D721Med (cell line): ENCODE measurements around the gene CTU2.

Experiments used
- DNase-seq: peaks from one replicate; pipeline ENCODE4 v3.0.0; 2011; ENCODE audit warnings: low spot score; ENCODE audit not compliant: insufficient read length
- FAIRE-seq: peaks from 2 replicates; lab custom pipeline; 2011; peaks lifted over from hg19 to GRCh38; lab: Jason Lieb, UNC
- TF ChIP-seq, protein P1 (sequence below): IDR thresholded peaks from 2 replicates; pipeline ENCODE4 v1.5.1; 2012; ENCODE audit warnings: mild to moderate bottlenecking, control low read depth; ENCODE audit not compliant: insufficient read depth; ENCODE audit errors: missing control alignments

Gene CTU2

DNA sequence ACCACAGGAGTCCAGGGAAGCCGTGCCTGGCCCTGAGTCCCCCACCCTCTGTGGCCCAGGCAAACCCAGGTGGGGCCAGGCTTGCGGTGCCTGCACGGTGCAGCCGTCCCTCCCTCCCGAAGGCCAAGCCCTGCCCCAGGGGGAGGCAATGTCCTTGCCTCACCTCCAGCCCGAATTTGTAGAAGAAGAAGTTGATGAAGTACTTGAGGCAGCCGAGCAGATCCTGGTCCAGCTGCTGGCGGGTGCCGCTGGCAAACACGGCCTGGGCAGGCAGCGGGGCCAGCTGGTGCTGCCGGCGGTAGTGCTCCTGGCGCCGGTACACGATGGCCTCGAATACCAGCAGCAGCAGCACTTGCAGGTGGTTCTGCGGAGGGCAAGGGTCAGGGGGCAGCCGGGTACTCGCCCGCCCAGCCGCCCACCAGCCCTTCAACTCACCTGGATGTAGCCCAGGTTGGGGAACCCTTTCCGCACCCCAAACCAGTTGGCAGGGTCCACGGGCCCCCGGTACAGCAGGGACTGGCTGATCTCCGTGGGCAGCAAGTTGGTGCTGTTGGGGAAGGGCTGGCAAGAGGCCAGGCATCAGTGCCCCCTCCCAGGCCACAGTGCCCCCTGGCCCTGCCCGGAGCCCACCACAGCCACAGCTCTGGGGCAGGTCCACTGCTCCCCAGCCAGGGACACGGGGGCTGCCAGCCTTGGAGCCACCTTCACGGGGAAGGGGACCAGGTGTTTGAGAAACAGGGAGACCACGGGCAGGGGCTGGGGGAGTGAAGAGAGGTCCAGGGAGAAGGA, 26.1 kb downstream of the CTU2 start:
- DNase-seq (no peak), FAIRE-seq (no peak)
- TF ChIP-seq, protein P1, sequence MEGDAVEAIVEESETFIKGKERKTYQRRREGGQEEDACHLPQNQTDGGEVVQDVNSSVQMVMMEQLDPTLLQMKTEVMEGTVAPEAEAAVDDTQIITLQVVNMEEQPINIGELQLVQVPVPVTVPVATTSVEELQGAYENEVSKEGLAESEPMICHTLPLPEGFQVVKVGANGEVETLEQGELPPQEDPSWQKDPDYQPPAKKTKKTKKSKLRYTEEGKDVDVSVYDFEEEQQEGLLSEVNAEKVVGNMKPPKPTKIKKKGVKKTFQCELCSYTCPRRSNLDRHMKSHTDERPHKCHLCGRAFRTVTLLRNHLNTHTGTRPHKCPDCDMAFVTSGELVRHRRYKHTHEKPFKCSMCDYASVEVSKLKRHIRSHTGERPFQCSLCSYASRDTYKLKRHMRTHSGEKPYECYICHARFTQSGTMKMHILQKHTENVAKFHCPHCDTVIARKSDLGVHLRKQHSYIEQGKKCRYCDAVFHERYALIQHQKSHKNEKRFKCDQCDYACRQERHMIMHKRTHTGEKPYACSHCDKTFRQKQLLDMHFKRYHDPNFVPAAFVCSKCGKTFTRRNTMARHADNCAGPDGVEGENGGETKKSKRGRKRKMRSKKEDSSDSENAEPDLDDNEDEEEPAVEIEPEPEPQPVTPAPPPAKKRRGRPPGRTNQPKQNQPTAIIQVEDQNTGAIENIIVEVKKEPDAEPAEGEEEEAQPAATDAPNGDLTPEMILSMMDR, result no peak

DNA sequence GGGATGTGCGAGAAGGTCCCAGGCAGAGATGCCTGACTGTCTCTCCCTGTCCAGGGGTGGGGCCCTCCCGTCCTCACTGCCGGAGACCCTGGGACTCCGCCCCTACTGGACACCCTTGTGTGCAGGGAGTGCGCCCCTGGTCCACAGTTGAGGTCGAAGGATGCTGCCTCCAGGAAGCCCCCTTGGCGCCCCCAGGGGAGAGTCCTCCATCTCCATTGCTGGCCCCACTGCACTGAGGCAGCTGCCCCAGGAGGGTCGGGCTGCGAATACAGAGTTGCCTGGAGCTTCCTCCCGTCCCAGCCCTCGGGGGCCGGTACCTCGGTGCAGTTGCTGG, 26.6 kb downstream of the CTU2 start:
- no peak for FAIRE-seq
- TF ChIP-seq, protein P1, result no peak

DNA sequence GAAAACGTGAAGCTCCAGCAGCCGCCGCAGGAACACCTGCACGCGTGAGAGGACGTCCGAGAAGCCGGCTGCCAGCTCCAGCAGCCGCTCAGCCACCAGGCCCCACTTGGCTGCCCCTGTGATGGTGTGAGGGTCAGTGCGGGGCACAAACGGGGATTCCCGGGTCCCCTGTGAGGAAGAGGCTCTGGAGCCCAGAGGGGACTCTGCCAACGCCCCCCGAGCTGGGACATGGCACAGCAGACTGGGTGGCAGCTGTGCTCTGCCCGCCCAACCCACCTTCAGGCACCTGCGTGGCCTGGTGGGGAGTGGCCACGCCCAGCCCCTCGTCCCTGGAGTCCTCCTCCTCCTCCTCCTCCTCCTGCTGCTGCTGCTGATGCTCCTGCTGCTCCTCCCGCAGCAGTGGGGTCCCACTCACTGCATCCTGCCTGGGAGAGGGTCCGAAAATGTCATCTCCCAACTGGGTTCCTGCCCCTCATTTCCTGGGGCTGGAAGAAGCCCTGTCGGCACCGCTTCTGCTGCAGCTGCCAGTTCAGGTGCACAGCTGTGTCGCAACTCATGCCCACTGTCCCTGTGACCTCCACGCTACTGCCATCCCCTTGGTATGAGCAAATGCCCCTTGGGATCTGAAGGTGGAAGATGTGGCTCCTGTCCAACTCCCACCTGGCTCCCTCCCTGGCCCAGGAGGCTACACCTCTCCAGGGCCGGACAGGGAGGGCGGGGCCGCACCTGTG, 27.5 kb downstream of the CTU2 start:
- TF ChIP-seq, protein P1, result no peak
- no peak for FAIRE-seq
- no peak for DNase-seq

More for the DNA sequence above, 26.6 kb downstream of the CTU2 start:
- DNase-seq, result no peak

DNA sequence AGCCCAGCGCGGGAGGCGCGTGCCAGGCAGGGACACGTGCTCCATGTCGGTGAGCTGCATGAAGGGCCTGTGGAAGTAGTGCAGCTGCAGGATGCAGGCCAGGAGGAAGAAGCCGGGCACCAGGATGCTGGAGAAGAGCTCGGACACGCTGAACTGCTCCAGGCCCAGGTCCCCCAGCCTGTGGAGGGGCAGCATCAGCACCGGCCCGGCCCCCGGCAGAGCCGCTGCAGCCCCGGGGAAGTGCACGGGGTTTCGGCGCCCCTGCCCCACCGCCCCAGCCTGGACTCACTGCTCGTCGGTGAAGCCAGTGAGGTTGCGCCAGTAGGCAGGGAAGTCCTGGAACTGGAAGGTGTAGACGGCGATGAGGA, 28.0 kb downstream of the CTU2 start:
- no peak for DNase-seq
- FAIRE-seq, result no peak
- TF ChIP-seq, protein P1, result no peak

DNA sequence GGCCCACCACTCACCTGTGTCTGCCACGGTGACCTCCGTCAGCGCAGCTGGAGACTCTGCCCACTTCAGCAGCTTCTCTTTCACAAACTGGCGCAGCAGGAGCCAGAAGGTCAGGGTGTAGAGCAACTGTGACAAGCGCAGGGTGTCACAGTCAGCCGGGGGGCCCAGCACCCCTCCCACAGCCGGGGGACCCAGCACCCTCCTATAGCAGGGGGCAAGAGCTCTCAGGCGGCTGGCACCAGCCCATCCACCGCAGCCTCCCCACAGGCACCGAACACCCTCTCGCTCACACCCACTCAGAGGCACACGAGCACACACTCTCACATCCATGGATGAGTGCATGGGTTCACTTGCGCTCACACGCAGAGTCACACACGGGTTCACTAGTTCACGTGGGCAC, 28.8 kb downstream of the CTU2 start:
- FAIRE-seq, result no peak

DNA sequence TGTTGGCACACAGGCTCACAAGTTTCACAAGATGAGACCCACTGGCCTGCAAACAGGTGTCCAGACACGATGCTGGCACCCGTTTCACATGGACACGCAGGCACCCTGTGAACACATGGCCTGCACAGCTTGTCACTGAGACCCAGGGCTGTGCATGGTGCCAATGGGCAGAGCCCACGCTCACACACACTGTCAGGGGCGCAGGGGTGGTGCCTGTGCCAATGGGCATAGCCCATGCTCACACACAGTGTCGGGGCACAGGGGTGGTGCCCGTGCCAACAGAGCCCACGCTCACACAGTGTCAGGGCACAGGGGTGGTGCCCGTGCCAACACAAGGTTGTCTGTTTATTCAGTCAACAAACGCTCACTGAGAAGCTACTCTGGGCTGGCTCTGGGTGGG, 29.3 kb downstream of the CTU2 start:
- DNase-seq (no peak), FAIRE-seq (no peak)
- TF ChIP-seq, protein P1, result no peak

More for the DNA sequence above, 28.8 kb downstream of the CTU2 start:
- DNase-seq, result no peak
- TF ChIP-seq, protein P1, result no peak

DNA sequence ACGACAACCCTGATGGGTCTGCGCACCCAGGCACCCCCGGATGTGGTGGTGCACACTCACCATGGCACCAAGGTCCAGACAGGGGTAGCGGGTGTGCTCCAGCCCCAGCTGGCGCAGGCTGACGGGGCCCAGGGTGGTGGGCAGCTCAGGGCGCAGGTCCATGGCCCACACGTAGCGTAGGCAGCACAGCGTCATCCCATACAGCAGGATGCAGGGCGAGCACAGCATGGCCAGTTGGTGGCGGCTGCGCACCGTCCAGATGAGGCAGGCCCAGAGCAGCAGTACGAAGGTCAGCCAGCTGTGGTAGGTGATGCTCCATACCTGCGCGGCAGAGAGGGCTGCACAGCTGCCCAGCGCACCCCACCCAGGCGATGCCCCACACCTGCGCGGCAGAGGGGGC, 29.8 kb downstream of the CTU2 start:
- no peak for FAIRE-seq
- TF ChIP-seq, protein P1, result no peak
- DNase-seq, result no peak
